CD4-positive, alpha-beta T cell (primary cell): Measurements from ENCODE around the gene STAT6. TPM values are rescaled to one million over a fixed set of nuclear protein-coding genes. Genes with fewer than 3 reads are reported as not detected.

Source experiments
- ATAC-seq: fragments of 200-7000 bp; cut with Tn5 transposase; one replicate; pipeline ENCODE4 v1.10.0; 2022; ENCODE audit warnings: mild to moderate bottlenecking; ENCODE audit not compliant: poor library complexity
- CTCF ChIA-PET: fragments of 350-600 bp; sonication (Branson Sonifier 250); formaldehyde crosslinking; loops from one replicate; lab custom pipeline; 2021; ENCODE audit warnings: antibody characterized with exemption, inconsistent platforms; lab: Charles Lee
- POLR2A ChIA-PET: fragments of 350-600 bp; sonication (Branson Sonifier 250); formaldehyde crosslinking; loops from one replicate; lab custom pipeline; 2021; ENCODE audit warnings: antibody characterized with exemption, inconsistent platforms; lab: Charles Lee
- DNase-seq, 14 experiments: peaks; one replicate each; pipeline ENCODE4 v3.0.0-alpha.2; 2013 to 2020; ENCODE audit warnings: mixed read lengths in 2 of 14
- H3K27ac ChIP-seq, 2 donors: one replicate each; pipeline versions ENCODE4 v1.5.1 to v1.7.0; 2013; ENCODE audit warnings: low read length in 2 of 2, low read depth in 1 of 2, mild to moderate bottlenecking in 1 of 2
- H3K27me3 ChIP-seq, 2 experiments: 1 replicate in 1 of 2; 2 replicates in 1 of 2; pipeline versions ENCODE4 v1.6.1 to v1.7.0; 2013; ENCODE audit warnings: low read length in 2 of 2, control low read depth in 1 of 2, mild to moderate bottlenecking in 1 of 2, moderate library complexity in 1 of 2; ENCODE audit not compliant: insufficient read depth in 2 of 2, control insufficient read depth in 1 of 2
- H3K36me3 ChIP-seq: one replicate; pipeline ENCODE4 v1.6.1; 2013; ENCODE audit warnings: low read length, control low read depth; ENCODE audit not compliant: insufficient read depth
- H3K4me1 ChIP-seq: one replicate; pipeline ENCODE4 v1.6.1; 2013; ENCODE audit warnings: low read length, control low read depth; ENCODE audit not compliant: insufficient read depth
- H3K4me3 ChIP-seq: one replicate; pipeline ENCODE4 v1.5.1; 2013; ENCODE audit warnings: mild to moderate bottlenecking, low read length, moderate library complexity
- H3K9me3 ChIP-seq, 2 experiments: 1 replicate in 1 of 2; 2 replicates in 1 of 2; pipeline versions ENCODE4 v1.6.1 to v1.7.0; 2013; ENCODE audit warnings: low read length in 2 of 2, mild to moderate bottlenecking in 2 of 2, control low read depth in 1 of 2, moderate library complexity in 1 of 2; ENCODE audit not compliant: control insufficient read depth in 1 of 2, insufficient read depth in 1 of 2
- H3K27ac Mint-ChIP-seq: one replicate; pipeline ENCODE4 v1.8.0; 2020; ENCODE audit warnings: mixed read lengths
- H3K27me3 Mint-ChIP-seq: one replicate; pipeline ENCODE4 v1.8.0; 2021; ENCODE audit warnings: mixed read lengths
- H3K36me3 Mint-ChIP-seq: one replicate; pipeline ENCODE4 v1.8.0; 2021; ENCODE audit warnings: low read depth, mixed read lengths
- H3K4me1 Mint-ChIP-seq: one replicate; pipeline ENCODE4 v1.8.0; 2021; ENCODE audit warnings: low read depth, mixed read lengths
- H3K4me3 Mint-ChIP-seq: one replicate; pipeline ENCODE4 v1.8.0; 2020; ENCODE audit warnings: mild to moderate bottlenecking, mixed read lengths
- H3K9me3 Mint-ChIP-seq: one replicate; pipeline ENCODE4 v1.8.0; 2020; ENCODE audit warnings: mixed read lengths
- CTCF ChIP-seq: fragments of 200-600 bp; IDR thresholded peaks from one replicate; pipeline ENCODE4 v1.8.0; 2022; ENCODE audit warnings: antibody characterized with exemption, mild to moderate bottlenecking
- intact Hi-C, 2 experiments: fragments of 100-400 bp; cut with DNase I in 1 of 2; cut with micrococcal nuclease in 1 of 2; formaldehyde crosslinking; loops; one replicate each; pipeline versions ENCODE4 v1.15.1 to v1.9.0; 2023 to 2025; cut with DNase I, micrococcal nuclease
- total RNA-seq, 174 experiments: library from RNA in 2 of 174; stranded (reverse) in 2 of 174; gene quantifications; one replicate each; pipeline ENCODE4 v1.2.3 and lab custom pipeline; 2021 to 2026

The STAT6 gene
- total RNA-seq, 2 experiments from 2014 or later = 133 to 144 TPM

- Histone ChIP-seq H3K27me3 (no peaks in the 10 kb centered on the region), H3K4me1 (peaks cover 25% of the 10 kb centered on the region), H3K27ac (peak overlapping the region in 1 of 2 donors; percentile 14), H3K36me3 (peaks cover 73% of the 10 kb centered on the region), H3K9me3 (no peaks in the 10 kb centered on the region), H3K4me3 (no peak overlapping the region)
- peaks cover 84% of the 10 kb centered on the region for H3K36me3 Mint-ChIP-seq
- H3K27me3 Mint-ChIP-seq = no peaks in the 10 kb centered on the region
- peaks cover 40% of the 10 kb centered on the region for H3K4me1 Mint-ChIP-seq
- ATAC-seq (no peak), DNase-seq (no peak)
- intact Hi-C loops = no loop called here
- no peak for TF ChIP-seq CTCF
- ChIA-PET CTCF (interaction anchor here (1.1 to 2.0 kb wide), 2 partner anchors 14 to 29 kb away, joined by 3 to 8 read pairs; no protein-coding TSS in a partner anchor), POLR2A (interaction anchor here (0.6 to 14.4 kb wide), 8 partner anchors 9 to 701 kb away, joined by 3 to 344 read pairs (median 4); partner anchors contain the start of genes NAB2, NACA, NEMP1 and STAT6)
- H3K9me3 Mint-ChIP-seq = no peaks in the 10 kb centered on the region
- H3K27ac Mint-ChIP-seq = peak overlapping the region; percentile 44
- no peak overlapping the region for H3K4me3 Mint-ChIP-seq
Observed at GRCh38 chr12:57098546-57098945, 12.6 kb downstream of the STAT6 start.

GRCh38 chr12:57097554-57097835 lies 13.7 kb downstream of the STAT6 start:
- no peaks in the 10 kb centered on the region for H3K27me3 Mint-ChIP-seq
- intact Hi-C loops = no loop called here
- Histone ChIP-seq H3K27ac (no peak overlapping the region), H3K4me1 (peaks cover 33% of the 10 kb centered on the region), H3K9me3 (no peaks in the 10 kb centered on the region), H3K4me3 (no peak overlapping the region), H3K36me3 (peaks cover 79% of the 10 kb centered on the region), H3K27me3 (no peaks in the 10 kb centered on the region)
- H3K4me3 Mint-ChIP-seq = no peak overlapping the region
- TF ChIP-seq CTCF = no peak
- CTCF ChIA-PET = interaction anchor here (1.1 to 2.0 kb wide), 3 partner anchors 10 to 28 kb away, joined by 3 to 8 read pairs (median 4); no protein-coding TSS in a partner anchor
- H3K9me3 Mint-ChIP-seq = no peaks in the 10 kb centered on the region
- no peak overlapping the region for H3K27ac Mint-ChIP-seq
- POLR2A ChIA-PET = interaction anchor here (0.6 to 14.4 kb wide), 4 partner anchors 9 to 612 kb away, joined by 3 to 344 read pairs (median 12); partner anchors contain the start of genes NAB2 and STAT6
- H3K36me3 Mint-ChIP-seq = peaks cover 94% of the 10 kb centered on the region
- no peak for DNase-seq
- H3K4me1 Mint-ChIP-seq = peaks cover 49% of the 10 kb centered on the region
- ATAC-seq = no peak

- Mint-ChIP-seq H3K36me3 (peaks cover 93% of the 10 kb centered on the region), H3K4me1 (peaks cover 49% of the 10 kb centered on the region), H3K4me3 (no peak overlapping the region), H3K27me3 (no peaks in the 10 kb centered on the region), H3K27ac (peak overlapping the region; percentile 44), H3K9me3 (no peaks in the 10 kb centered on the region)
- Histone ChIP-seq H3K4me3 (no peak overlapping the region), H3K27ac (no peak overlapping the region), H3K36me3 (peaks cover 79% of the 10 kb centered on the region), H3K27me3 (no peaks in the 10 kb centered on the region), H3K4me1 (peaks cover 33% of the 10 kb centered on the region), H3K9me3 (no peaks in the 10 kb centered on the region)
- no peak for DNase-seq
- ATAC-seq = no peak
- POLR2A ChIA-PET = interaction anchor here (3.2 to 14.4 kb wide), 3 partner anchors 8 to 27 kb away, joined by 15 to 344 read pairs (median 20); partner anchors contain the start of genes NAB2 and STAT6
- TF ChIP-seq CTCF = no peak
- CTCF ChIA-PET = interaction anchor here (1.0 to 1.7 kb wide), 2 partner anchors 10 to 28 kb away, joined by 3 to 4 read pairs; no protein-coding TSS in a partner anchor
- intact Hi-C loops = no loop called here
Observed at GRCh38 chr12:57096748-57097553, 14.2 kb downstream of the STAT6 start.
